Endothelial cell of umbilical vein (primary cell): Measurements from ENCODE around the gene CIITA. TPM values are rescaled to one million over a fixed set of nuclear protein-coding genes. Genes with fewer than 3 reads are reported as not detected.

Experiments
- BruUV-seq: library from RNA; stranded (reverse); fragments of 400-500 nt; replicated peaks from 2 replicates; lab custom pipeline; 2021; lab: Mats Ljungman, UMichigan
- CTCF ChIA-PET: fragments of 300-600, 350-600 bp; sonication (Branson Sonifier 250); formaldehyde crosslinking; loops from one replicate; lab custom pipeline; 2021; ENCODE audit warnings: antibody characterized with exemption, inconsistent platforms; lab: Charles Lee
- POLR2A ChIA-PET: fragments of 300-600, 350-600 bp; sonication (Branson Sonifier 250); formaldehyde crosslinking; loops from one replicate; lab custom pipeline; 2021; ENCODE audit warnings: antibody characterized with exemption, inconsistent platforms; lab: Charles Lee
- DNase-seq: peaks from one replicate; pipeline ENCODE4 v3.0.0-alpha.2; 2011; ENCODE audit warnings: low read depth, low spot score
- FAIRE-seq: peaks from 2 replicates; lab custom pipeline; 2011; peaks lifted over from hg19 to GRCh38; lab: Jason Lieb, UNC
- H2AFZ ChIP-seq: 2 replicates; pipeline ENCODE4 v1.6.0; 2012; ENCODE audit warnings: low read depth, low read length, control low read depth, inconsistent platforms
- H3K27ac ChIP-seq: 2 replicates; pipeline ENCODE4 v1.5.1; 2011; ENCODE audit warnings: low read depth, mild to moderate bottlenecking, control low read depth, low read length, moderate library complexity; ENCODE audit not compliant: insufficient read depth
- H3K27me3 ChIP-seq, 2 experiments: 2 replicates each; pipeline versions ENCODE4 v1.6.0 to v1.6.1; 2011; ENCODE audit warnings: low read length in 2 of 2, mixed read lengths in 1 of 2; ENCODE audit not compliant: control insufficient read depth in 2 of 2, insufficient read depth in 2 of 2
- H3K36me3 ChIP-seq, 2 experiments: 2 replicates in 1 of 2; 3 replicates in 1 of 2; pipeline ENCODE4 v1.5.1; 2011; ENCODE audit warnings: low read length in 2 of 2, mild to moderate bottlenecking in 1 of 2, moderate library complexity in 1 of 2; ENCODE audit not compliant: control insufficient read depth in 2 of 2, insufficient read depth in 2 of 2; ENCODE audit errors: extremely low read depth in 1 of 2
- H3K4me1 ChIP-seq: 3 replicates; pipeline ENCODE4 v1.5.1; 2011; ENCODE audit warnings: mild to moderate bottlenecking, low read length; ENCODE audit not compliant: control insufficient read depth, insufficient read depth; ENCODE audit errors: extremely low read depth
- H3K4me2 ChIP-seq: 2 replicates; pipeline ENCODE4 v1.6.1; 2011; ENCODE audit warnings: low read length, control low read depth, mixed read lengths; ENCODE audit not compliant: insufficient read depth
- H3K4me3 ChIP-seq, 3 experiments: fragments of 200-600 bp in 1 of 3; sonication (generic), shearing (Covaris generic) in 1 of 3; replicated peaks in 1 of 3; 2 replicates each; pipeline ENCODE4 v1.5.1; 2011 to 2016; ENCODE audit warnings: control low read depth in 3 of 3, low read length in 3 of 3, mild to moderate bottlenecking in 2 of 3, inconsistent platforms in 1 of 3, low read depth in 1 of 3, moderate library complexity in 1 of 3; ENCODE audit not compliant: insufficient read depth in 1 of 3
- H3K79me2 ChIP-seq: 2 replicates; pipeline ENCODE4 v1.6.0; 2012; ENCODE audit warnings: low read length, inconsistent platforms; ENCODE audit not compliant: control insufficient read depth, insufficient read depth
- H3K9ac ChIP-seq: replicated peaks from 2 replicates; pipeline ENCODE3; 2011; ENCODE audit warnings: low read length, control low read depth; ENCODE audit not compliant: insufficient read depth; ENCODE audit errors: extremely low read depth
- H3K9me1 ChIP-seq: replicated peaks from 3 replicates; pipeline ENCODE4 v1.6.0; 2011; ENCODE audit warnings: mild to moderate bottlenecking, low read length; ENCODE audit not compliant: control insufficient read depth, insufficient read depth; ENCODE audit errors: extremely low read depth
- H3K9me3 ChIP-seq: replicated peaks from 2 replicates; pipeline ENCODE4 v1.5.1; 2012; ENCODE audit warnings: low read length, inconsistent platforms; ENCODE audit not compliant: control insufficient read depth, insufficient read depth
- H4K20me1 ChIP-seq: replicated peaks from 2 replicates; pipeline ENCODE3; 2011; ENCODE audit warnings: mild to moderate bottlenecking, low read length; ENCODE audit not compliant: control insufficient read depth, insufficient read depth; ENCODE audit errors: extremely low read depth
- EZH2 ChIP-seq: IDR thresholded peaks from 2 replicates; pipeline ENCODE4 v1.6.1; 2012; ENCODE audit warnings: borderline replicate concordance, low read depth, mild to moderate bottlenecking, moderate library complexity, low read length, inconsistent platforms; ENCODE audit not compliant: severe bottlenecking
- FOS ChIP-seq: IDR thresholded peaks from 2 replicates; pipeline ENCODE4 v1.6.1; 2011; ENCODE audit warnings: mild to moderate bottlenecking, low read length, moderate library complexity, borderline replicate concordance; ENCODE audit not compliant: insufficient read depth
- GATA2 ChIP-seq: IDR thresholded peaks from 2 replicates; pipeline ENCODE4 v1.7.0; 2011; ENCODE audit warnings: low read depth, mild to moderate bottlenecking, moderate library complexity, mixed read lengths, low read length; ENCODE audit not compliant: insufficient read length, insufficient read depth
- MYC ChIP-seq: IDR thresholded peaks from one replicate; pipeline ENCODE4 v1.6.1; 2011; ENCODE audit warnings: mild to moderate bottlenecking, low read depth, low read length
- POLR2A ChIP-seq: IDR thresholded peaks from 2 replicates; pipeline ENCODE4 v1.6.1; 2012; ENCODE audit warnings: low read depth, mild to moderate bottlenecking, control low read depth, low read length
- POLR2AphosphoS5 ChIP-seq: IDR thresholded peaks from 2 replicates; pipeline ENCODE4 v1.6.1; 2012; ENCODE audit warnings: low read depth, mild to moderate bottlenecking, control low read depth, low read length, moderate library complexity; ENCODE audit not compliant: insufficient read depth
- dilution Hi-C: fragments of 300-500 bp; cut with MboI; formaldehyde crosslinking; loops from one replicate; pipeline ENCODE4 v1.15.0; 2019; ENCODE audit warnings: low sequenced_read_pairs; ENCODE audit not compliant: extremely low pct_ligation_motif_present
- intact Hi-C: fragments of 100-400 bp; cut with micrococcal nuclease; formaldehyde crosslinking; loops from one replicate; pipeline ENCODE4 v1.10.0; 2022
- polyA plus RNA-seq, 4 experiments: library from polyadenylated mRNA; depleted of rRNA in 3 of 4; stranded (reverse) in 3 of 4; unstranded in 1 of 4; fragments of >200 nt; gene quantifications; 2 replicates each; pipeline versions ENCODE4 v1.2.1 to v1.2.3, GENCODE V29; 2011 to 2012; ENCODE audit warnings: missing spikeins in 1 of 4
- total RNA-seq: library from RNA; stranded (reverse); gene quantifications from 2 replicates; pipeline ENCODE4 v1.2.3, GENCODE V29; 2021
- TF ChIP-seq, protein P1 (sequence below): IDR thresholded peaks from 2 replicates; pipeline ENCODE4 v1.6.1; 2011; ENCODE audit not compliant: insufficient read depth, insufficient read length
- TF ChIP-seq, protein P2 (sequence below), 2 donors: IDR thresholded peaks; 1 replicate in 1 of 2; 2 replicates in 1 of 2; pipeline ENCODE4 v1.5.1; 2011; ENCODE audit warnings: low read length in 2 of 2, mild to moderate bottlenecking in 2 of 2, moderate library complexity in 2 of 2, control low read depth in 1 of 2, inconsistent platforms in 1 of 2, low read depth in 1 of 2; ENCODE audit not compliant: insufficient read depth in 1 of 2; ENCODE audit errors: extremely low read depth in 1 of 2

The CIITA gene
- total and polyA plus RNA-seq, 2 donors (not counting 3 experiments of a cell fraction or from before 2014, with no cell fraction given), result not detected

DNA sequence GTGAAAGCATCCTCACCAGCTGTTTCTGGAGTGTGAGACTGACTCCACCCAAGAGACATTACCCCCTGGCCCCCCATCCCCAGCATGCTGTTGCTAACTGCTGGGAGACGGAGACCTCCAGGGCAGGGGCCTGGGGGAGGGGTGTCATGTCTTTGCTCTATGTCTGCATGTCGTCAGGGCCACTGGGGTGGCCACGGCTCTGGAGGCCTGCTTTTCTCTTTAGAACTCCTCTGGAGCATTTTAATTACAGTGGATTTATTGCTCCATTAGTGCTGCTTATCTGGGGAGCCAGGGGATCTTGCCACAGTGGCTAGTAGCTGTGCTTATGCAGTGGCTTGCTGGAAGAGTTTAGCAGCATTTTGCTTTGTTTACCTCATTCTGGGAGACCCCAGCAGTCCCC lies 99.6 kb downstream of the CIITA start:
- H3K4me1 ChIP-seq, result no peaks in the 10 kb centered on the region
- no peaks in the 10 kb centered on the region for H3K27me3 ChIP-seq
- H3K79me2 ChIP-seq, result no peaks in the 10 kb centered on the region
- dilution Hi-C loops, result no loop called here
- no peak overlapping the region for H3K27ac ChIP-seq
- no peaks in the 10 kb centered on the region for H3K9me3 ChIP-seq
- no peak for FAIRE-seq
- BruUV-seq, result no TSS peak
- H3K4me3 ChIP-seq, result no peak overlapping the region
- H4K20me1 ChIP-seq, result no peaks in the 10 kb centered on the region
- H3K36me3 ChIP-seq, result peaks cover 0 to 11% of the 10 kb centered on the region in 2 experiments
- ChIA-PET POLR2A (no interaction called here), CTCF (interaction anchor here (1.0 kb wide), 1 partner anchor 13 kb away, joined by 3 read pairs; no protein-coding TSS in a partner anchor)
- TF ChIP-seq POLR2AphosphoS5 (no peak), POLR2A (no peak), FOS (no peak), MYC (no peak), GATA2 (no peak), EZH2 (no peak)
- TF ChIP-seq, protein P1, sequence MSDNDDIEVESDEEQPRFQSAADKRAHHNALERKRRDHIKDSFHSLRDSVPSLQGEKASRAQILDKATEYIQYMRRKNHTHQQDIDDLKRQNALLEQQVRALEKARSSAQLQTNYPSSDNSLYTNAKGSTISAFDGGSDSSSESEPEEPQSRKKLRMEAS, result no peak
- TF ChIP-seq, protein P2, sequence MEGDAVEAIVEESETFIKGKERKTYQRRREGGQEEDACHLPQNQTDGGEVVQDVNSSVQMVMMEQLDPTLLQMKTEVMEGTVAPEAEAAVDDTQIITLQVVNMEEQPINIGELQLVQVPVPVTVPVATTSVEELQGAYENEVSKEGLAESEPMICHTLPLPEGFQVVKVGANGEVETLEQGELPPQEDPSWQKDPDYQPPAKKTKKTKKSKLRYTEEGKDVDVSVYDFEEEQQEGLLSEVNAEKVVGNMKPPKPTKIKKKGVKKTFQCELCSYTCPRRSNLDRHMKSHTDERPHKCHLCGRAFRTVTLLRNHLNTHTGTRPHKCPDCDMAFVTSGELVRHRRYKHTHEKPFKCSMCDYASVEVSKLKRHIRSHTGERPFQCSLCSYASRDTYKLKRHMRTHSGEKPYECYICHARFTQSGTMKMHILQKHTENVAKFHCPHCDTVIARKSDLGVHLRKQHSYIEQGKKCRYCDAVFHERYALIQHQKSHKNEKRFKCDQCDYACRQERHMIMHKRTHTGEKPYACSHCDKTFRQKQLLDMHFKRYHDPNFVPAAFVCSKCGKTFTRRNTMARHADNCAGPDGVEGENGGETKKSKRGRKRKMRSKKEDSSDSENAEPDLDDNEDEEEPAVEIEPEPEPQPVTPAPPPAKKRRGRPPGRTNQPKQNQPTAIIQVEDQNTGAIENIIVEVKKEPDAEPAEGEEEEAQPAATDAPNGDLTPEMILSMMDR (IDR thresholded peaks at IDR 0.05; ENCODE audit: extremely low read depth in 1 of 2, insufficient read depth in 1 of 2, low read depth in 1 of 2, low read length in 2 of 2), result no peak
- no peak overlapping the region for H3K9ac ChIP-seq
- no peak overlapping the region for H2AFZ ChIP-seq
- no peak for DNase-seq
- no peak overlapping the region for H3K4me2 ChIP-seq
- no peaks in the 10 kb centered on the region for H3K9me1 ChIP-seq
- intact Hi-C loops, result no loop called here
